RCC 7860 (cell line): ENCODE data around the gene BUB3.
"Not testable (repeated sequence)": the region's sequence is repeated elsewhere in the genome, so short reads cannot be mapped to it uniquely, and the experiment has no call there.

Experiments
- DNase-seq: peaks from one replicate; pipeline ENCODE4 v3.0.0-alpha.2; 2015; ENCODE audit warnings: low spot score
- FAIRE-seq: peaks from 2 replicates; lab custom pipeline; 2012; peaks lifted over from hg19 to GRCh38; lab: Jason Lieb, UNC

BUB3 gene

GRCh38 chr10:123153486-123154091 lies 613 bp upstream of the BUB3 start:
- DNase-seq (no peak), FAIRE-seq (no peak)

DNA sequence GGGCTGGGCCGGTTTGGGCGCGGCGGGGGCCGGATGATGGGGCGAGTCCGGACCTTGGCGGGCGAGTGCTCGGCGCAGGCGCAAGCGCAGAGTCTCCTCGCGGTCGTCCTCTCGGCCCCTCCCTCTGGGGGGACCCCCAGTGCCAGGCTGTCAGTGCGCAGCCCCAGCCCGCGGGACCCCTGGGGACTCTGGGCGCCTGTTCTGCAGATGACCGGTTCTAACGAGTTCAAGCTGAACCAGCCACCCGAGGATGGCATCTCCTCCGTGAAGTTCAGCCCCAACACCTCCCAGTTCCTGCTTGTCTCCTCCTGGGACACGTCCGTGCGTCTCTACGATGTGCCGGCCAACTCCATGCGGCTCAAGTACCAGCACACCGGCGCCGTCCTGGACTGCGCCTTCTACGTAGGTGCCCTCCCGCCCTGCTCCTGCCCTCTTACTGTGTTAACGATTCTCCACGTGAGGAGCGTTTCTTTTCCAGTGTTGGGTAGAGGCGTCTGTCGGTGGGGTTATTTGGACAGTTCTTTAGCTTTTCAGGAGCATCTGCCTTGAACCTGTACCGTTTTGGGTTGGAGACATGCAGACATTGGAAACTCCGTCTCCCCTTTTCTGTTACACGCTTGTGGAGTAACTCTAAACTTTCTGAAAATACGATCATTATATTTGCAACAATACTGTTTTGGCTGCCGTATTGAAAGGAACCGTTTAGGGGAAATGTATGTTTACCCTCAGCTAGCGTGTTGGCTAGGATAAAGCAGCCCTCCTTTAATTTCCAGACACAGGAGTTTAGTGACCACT lies 706 bp downstream of the BUB3 start:
- no peak for FAIRE-seq

GRCh38 chr10:123156078-123156477 lies 1.9 kb downstream of the BUB3 start:
- peak; percentile 18 for DNase-seq
- peak; percentile 33 for FAIRE-seq

More for the DNA sequence above, 706 bp downstream of the BUB3 start:
- DNase-seq: peak; percentile 26

- peak; percentile 87 for FAIRE-seq
- DNase-seq: peak; percentile 79
These were observed 3.0 kb downstream of the BUB3 start for GRCh38 chr10:123157210-123157609.

DNA sequence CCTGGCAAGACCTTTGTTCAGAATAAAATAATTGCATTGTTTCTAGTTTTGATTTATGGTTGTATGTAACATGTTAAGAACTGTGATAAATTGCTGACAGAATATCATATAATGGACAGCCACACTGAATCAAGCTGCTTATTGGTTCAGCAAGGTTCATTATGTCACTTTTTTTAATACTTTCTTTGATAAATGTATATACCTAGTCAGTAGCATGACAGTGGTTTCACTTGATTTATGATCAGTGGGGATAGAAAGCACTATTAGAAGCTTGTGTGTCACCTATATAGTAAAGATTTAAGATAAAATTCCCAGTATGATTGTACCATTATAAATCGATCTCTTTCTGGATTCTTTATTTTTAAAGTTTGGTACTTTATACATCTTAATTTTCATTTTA lies 4.5 kb downstream of the BUB3 start:
- FAIRE-seq: no peak
- DNase-seq: no peak

DNA sequence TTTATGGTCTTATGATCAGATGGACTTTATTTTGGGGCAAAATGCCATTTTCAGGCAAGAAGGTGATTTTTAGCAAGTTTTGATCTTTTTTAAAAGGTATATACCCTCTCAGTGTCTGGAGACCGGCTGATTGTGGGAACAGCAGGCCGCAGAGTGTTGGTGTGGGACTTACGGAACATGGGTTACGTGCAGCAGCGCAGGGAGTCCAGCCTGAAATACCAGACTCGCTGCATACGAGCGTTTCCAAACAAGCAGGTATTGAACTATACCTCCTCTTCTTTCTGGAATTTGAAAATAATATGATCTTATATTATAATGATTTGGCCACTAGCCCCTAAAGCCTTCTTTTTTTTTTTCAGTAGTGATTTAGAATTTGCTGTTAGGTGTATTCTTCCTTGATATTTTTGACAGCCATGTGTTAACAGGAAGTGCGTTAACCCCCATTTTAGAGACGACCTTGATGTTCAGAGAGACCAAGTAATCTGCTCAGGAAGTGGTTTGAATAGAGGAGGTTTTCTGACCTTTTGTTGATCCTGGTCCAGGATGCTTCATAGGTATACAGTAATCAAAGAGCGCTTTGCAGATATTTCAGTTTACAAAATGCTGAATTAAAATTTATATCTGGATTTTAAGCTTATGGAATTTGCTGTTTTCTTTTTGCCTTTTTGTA lies 6.2 kb downstream of the BUB3 start:
- DNase-seq: no peak
- no peak for FAIRE-seq

DNA sequence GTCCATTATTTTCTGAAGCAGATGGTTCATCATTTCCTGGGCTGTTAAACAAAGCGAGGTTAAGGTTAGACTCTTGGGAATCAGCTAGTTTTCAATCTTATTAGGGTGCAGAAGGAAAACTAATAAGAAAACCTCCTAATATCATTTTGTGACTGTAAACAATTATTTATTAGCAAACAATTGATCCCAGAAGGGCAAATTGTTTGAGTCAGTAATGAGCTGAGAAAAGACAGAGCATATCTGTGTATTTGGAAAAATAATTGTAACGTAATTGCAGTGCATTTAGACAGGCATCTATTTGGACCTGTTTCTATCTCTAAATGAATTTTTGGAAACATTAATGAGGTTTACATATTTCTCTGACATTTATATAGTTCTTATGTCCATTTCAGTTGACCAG lies 10.1 kb downstream of the BUB3 start:
- DNase-seq: no peak
- no peak for FAIRE-seq

DNA sequence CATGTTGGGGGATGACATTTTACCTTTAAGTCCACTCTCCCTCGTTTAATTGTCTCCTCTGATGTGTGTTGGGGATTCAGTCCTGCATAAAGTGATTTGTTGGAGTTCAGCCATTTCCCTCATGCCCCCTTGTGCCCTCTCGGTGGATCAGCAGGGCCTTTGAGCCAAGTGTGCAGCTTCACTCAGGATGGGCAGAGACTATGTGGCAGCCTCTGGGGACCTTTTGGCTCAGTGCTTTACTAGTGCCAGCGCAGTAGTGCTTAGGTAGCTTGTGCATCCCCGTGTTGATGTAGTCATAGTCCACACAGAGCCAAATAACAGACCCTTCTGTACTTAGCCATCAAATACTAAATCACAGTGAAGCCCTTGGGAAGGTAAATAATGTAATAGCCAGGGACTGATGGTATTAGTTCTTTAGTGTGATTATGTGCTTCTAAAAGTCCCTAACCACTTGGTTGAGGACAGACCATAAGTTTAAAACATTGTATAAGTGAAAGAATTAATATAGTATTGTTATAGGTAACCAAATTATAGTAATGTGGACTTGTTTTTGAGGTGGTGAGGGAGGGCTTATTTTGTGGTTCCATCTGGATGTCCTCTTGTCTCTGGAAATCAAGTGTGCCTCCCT lies 11.4 kb downstream of the BUB3 start:
- FAIRE-seq (no peak), DNase-seq (no peak)

DNA sequence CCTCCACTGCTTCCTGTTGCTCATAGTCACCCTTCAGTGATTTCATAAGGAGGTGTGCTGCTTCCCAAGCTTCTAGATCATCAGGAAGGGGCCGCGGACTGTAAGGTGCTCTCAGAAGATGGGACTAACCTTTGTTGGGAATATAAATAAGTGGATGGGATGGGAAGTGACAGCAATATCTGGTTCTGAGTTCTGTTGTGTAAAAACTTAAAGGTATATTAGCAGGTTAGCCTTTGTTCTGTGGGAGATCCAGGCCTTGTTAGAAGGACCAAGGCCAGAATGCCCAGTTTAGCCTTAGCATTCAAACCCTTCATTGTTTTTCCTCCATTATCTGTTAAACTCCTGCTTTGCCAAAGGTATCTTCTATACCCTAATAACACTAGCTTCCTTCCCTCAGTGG lies 12.4 kb downstream of the BUB3 start:
- FAIRE-seq (no peak), DNase-seq (no peak)

DNA sequence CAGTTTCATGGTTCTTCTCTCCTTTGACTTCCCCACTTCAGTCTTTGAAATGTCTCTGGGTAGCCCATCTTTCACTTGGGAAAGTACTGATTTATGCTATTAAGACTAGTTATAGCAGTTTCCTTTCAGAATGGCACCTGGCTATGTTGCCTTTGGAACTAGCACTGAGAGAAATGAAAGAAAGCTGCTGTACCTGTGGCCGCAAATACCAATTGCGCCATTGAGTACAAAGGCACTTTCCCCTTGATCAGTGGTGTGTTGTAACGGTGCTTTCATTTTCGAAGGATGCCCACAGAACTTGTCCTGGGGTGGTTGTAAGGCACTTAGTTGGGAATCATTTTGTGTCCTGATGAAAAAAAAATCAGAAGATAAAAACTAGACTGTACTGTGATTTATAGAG lies 16.8 kb downstream of the BUB3 start:
- DNase-seq: no peak
- FAIRE-seq: no peak

DNA sequence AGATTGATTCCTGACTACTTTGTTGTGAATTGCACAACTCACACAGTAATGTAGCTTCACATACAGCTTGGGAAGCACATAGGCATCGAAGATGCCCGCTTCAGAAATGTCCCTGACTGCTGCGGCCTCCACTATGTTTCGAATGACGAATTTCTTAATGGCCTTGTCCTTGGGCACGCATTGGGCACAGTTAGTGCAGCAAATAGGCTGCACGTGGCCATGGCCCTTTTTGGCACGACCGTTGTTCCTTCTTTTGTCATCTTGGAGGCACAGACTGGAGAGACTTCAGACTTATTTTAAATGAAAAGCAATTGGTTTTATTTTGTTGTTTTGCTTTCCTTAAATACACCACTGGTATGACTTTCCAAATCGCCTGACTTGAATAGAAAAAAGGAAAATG lies 17.4 kb downstream of the BUB3 start:
- DNase-seq, FAIRE-seq: not testable (repeated sequence)

DNA sequence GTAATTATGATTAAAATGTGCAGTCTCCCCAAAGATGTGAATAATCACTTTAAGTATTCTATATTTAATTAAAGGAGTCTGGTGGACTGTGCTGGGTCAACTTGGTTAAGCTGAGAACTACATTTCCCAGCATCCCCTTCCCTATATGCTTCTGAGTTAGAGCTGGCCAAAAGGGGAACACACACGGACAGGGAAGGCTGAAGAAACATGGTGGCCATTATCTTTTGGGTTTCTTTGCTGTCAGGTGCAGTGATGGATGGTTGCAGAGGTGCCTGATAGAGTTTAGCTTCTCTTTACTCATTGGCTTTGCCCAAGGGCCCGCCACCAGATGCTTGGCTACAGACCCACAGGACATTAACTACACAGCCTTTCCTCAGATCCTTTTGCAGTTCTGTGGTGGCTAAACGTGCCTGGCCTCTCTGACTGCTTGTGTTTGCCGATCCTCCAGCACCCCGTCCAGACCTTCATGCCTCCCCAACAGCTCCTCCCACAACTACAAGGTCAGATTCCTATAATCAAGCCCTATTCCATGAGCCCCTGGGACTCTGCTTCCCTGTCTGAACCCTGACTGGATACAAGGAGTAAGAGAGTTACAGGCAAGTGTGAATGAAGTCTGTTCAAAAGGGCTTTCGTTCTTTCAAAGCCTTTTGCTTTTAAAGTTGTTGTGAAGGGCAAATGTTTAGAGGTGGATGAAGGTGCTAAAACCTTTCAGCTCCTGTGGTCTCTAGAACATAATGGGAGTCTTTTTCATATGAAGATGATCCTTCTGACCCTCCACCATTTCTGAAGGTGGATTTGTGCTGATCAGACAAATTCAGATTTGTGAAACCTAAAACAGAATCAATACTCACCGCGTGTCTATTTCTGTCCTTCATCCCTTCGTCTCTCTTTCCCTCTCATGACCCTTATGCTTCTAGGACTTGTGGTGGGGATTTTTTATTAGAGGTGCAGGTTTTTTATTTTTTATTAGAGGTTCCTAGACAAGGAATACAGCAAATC lies 21.5 kb downstream of the BUB3 start:
- FAIRE-seq: no peak

DNA sequence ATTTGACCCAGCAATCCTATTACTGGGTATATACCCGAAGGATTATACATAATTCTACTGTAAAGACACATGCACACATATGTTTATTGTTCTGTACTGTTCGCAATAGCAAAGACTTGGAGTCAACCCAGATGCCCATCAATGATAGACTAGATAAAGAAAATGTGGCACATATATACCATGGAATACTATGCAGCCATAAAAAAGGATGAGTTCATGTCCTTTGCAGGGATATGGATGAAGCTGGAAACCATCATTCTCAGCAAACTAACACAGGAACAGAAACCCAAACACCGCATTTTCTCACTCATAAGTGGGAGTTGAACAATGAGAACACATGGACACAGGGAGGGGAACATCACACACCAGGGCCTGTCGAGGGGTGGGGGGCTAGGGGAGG lies 24.2 kb downstream of the BUB3 start:
- not testable (repeated sequence) for FAIRE-seq, DNase-seq

More for the DNA sequence above, 21.5 kb downstream of the BUB3 start:
- DNase-seq: no peak

- no peak for FAIRE-seq
These were observed 26.2 kb downstream of the BUB3 start for GRCh38 chr10:123180101-123181090.

DNA sequence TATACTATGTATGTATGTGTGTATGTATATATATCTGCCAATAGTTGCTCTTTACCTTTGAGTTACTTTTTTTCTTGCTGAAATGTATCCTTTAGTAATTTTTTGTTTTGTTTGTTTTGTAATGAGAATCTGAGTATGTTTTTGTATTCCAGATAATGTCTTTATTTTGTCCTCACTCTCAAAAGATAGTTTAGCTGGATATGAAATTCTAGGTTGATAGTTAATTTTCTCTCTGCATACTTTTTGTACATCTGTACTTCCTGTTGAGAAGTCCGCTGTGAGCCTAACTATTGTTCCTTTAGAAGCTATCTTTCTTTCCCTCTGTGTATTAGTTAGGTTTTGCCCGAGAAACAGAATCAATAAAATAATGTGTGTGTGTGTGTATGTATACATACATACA lies 29.5 kb downstream of the BUB3 start:
- FAIRE-seq: peak; percentile 12
- DNase-seq: no peak

More at GRCh38 chr10:123180101-123181090, 26.2 kb downstream of the BUB3 start:
- no peak for DNase-seq

DNA sequence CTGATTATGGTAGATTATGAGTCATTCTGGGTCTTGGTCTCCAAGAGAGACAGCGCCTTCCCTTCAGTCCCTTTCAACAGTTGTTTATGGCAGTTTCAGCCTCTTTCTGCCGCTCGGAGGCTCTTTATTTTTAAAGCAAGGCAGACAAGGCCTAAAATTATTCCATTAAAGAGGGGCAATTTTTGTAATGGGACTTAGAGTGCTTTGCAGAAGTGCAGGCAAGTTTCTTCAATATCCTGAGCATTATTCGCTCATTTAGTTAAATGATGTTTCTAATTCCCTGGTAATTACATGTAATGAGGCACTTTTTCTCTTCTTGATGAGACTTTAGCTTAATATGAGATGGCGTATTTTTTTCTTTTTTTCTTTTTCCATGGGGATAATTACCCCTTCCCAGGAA lies 33.6 kb downstream of the BUB3 start:
- DNase-seq (no peak), FAIRE-seq (no peak)

GRCh38 chr10:123191886-123192285 lies 37.7 kb downstream of the BUB3 start:
- FAIRE-seq (no peak), DNase-seq (no peak)

GRCh38 chr10:123194056-123194455 lies 39.9 kb downstream of the BUB3 start:
- FAIRE-seq: no peak
- DNase-seq: no peak

DNA sequence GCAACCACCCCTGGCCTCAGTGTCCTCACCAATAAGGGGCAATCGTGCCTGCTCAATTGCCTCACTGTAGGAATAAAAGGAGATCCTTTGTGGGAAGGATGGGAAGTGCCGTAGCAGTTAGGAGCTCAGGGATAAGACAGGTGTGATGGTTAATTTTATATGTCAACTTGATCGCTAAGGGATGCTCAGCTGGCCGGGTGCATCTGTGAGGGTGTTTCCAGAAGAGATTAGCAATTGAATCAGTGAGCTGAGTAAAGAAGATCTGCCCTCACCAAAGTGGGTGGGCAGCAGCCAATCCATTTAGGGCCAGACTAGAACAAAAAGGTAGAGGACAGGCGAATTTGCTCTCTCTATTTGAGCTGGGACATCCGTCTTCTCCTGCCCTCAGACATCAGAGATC lies 46.3 kb downstream of the BUB3 start:
- no peak for FAIRE-seq
- no peak for DNase-seq
